GM12878 (cell line): ENCODE results near the gene SRSF10. TPM values are rescaled to one million over a fixed set of nuclear protein-coding genes. Genes with fewer than 3 reads are reported as not detected.

ENCODE experiments used
- ATAC-seq: fragments of 200-7000 bp; cut with Tn5 transposase; 3 replicates; pipeline ENCODE4 v1.9.1; 2020; ENCODE audit warnings: mild to moderate bottlenecking, moderate library complexity
- BruUV-seq: library from RNA; stranded (reverse); fragments of 400-500 nt; replicated peaks from 2 replicates; lab custom pipeline; 2021; lab: Mats Ljungman, UMichigan
- CTCF ChIA-PET: fragments of 300-600 bp; sonication (Branson Sonifier 250); formaldehyde crosslinking; extraction: SDS; loops from one replicate; lab custom pipeline; 2021; ENCODE audit warnings: inconsistent platforms; lab: Yijun Ruan, JAX
- POLR2A ChIA-PET: fragments of 350-600 bp; formaldehyde crosslinking; extraction: SDS; loops from one replicate; lab custom pipeline; 2021; ENCODE audit warnings: inconsistent platforms; lab: Charles Lee
- RAD21 ChIA-PET: fragments of 300-600 bp; sonication (Branson Sonifier 250); formaldehyde crosslinking; loops from one replicate; lab custom pipeline; 2023; ENCODE audit warnings: antibody characterized with exemption; ENCODE audit not compliant: unreplicated experiment; lab: Charles Lee
- SMC1A ChIA-PET: fragments of 300-600 bp; sonication (Branson Sonifier 250); formaldehyde crosslinking; loops from one replicate; lab custom pipeline; 2023; ENCODE audit not compliant: unreplicated experiment, uncharacterized antibody; lab: Charles Lee
- DNase-seq: peaks from one replicate; pipeline ENCODE4 v3.0.0-alpha.2; 2011; ENCODE audit warnings: low read depth, low spot score
- FAIRE-seq: peaks from 3 replicates; lab custom pipeline; 2011; peaks lifted over from hg19 to GRCh38; lab: Jason Lieb, UNC
- H2AFZ ChIP-seq: 2 replicates; pipeline ENCODE4 v1.6.0; 2011; ENCODE audit warnings: low read depth, low read length, control low read depth; ENCODE audit not compliant: control insufficient read depth
- H3K27ac ChIP-seq: 2 replicates; pipeline ENCODE4 v1.5.1; 2011; ENCODE audit warnings: control low read depth; ENCODE audit not compliant: control insufficient read depth, insufficient read depth
- H3K27me3 ChIP-seq, 2 experiments: replicated peaks in 1 of 2; 2 replicates each; pipeline versions ENCODE4 v1.6.0 to v1.6.1; 2011; ENCODE audit warnings: low read length in 1 of 2; ENCODE audit not compliant: control insufficient read depth in 2 of 2, insufficient read depth in 2 of 2
- H3K36me3 ChIP-seq, 2 experiments: 2 replicates each; pipeline ENCODE4 v1.5.1; 2011; ENCODE audit warnings: low read length in 1 of 2; ENCODE audit not compliant: control insufficient read depth in 2 of 2, insufficient read depth in 2 of 2
- H3K4me1 ChIP-seq: 2 replicates; pipeline ENCODE4 v1.6.1; 2011; ENCODE audit warnings: mild to moderate bottlenecking, low read length, moderate library complexity, mixed read lengths; ENCODE audit not compliant: control insufficient read depth, insufficient read depth
- H3K4me2 ChIP-seq: 2 replicates; pipeline ENCODE4 v1.6.0; 2011; ENCODE audit warnings: control low read depth; ENCODE audit not compliant: control insufficient read depth, insufficient read depth
- H3K4me3 ChIP-seq: fragments of 200-600 bp; sonication (generic); 2 replicates; pipeline ENCODE4 v1.5.1; 2016
- H3K79me2 ChIP-seq: 2 replicates; pipeline ENCODE4 v1.6.0; 2011; ENCODE audit warnings: low read length; ENCODE audit not compliant: control insufficient read depth, insufficient read depth
- H3K9ac ChIP-seq: 2 replicates; pipeline ENCODE4 v1.8.0; 2011; ENCODE audit warnings: low read length, control low read depth, mixed read lengths; ENCODE audit not compliant: control insufficient read depth, insufficient read depth
- H3K9me3 ChIP-seq: replicated peaks from 3 replicates; pipeline ENCODE4 v1.5.1; 2011; ENCODE audit warnings: mild to moderate bottlenecking, low read length; ENCODE audit not compliant: control insufficient read depth, insufficient read depth
- H4K20me1 ChIP-seq: 2 replicates; pipeline ENCODE4 v1.6.0; 2011; ENCODE audit not compliant: control insufficient read depth, insufficient read depth
- MAX ChIP-seq: IDR thresholded peaks from 2 replicates; pipeline ENCODE4 v1.6.1; 2012; ENCODE audit warnings: low read depth, low read length, improper control_type of control experiment
- NRF1 ChIP-seq: conservative IDR thresholded peaks from 2 replicates; pipeline ENCODE4 v1.6.1; 2011; ENCODE audit warnings: mild to moderate bottlenecking, low read depth, low read length, improper control_type of control experiment
- RAD21 ChIP-seq: IDR thresholded peaks from 2 replicates; pipeline ENCODE4 v1.6.1; 2011; ENCODE audit warnings: mild to moderate bottlenecking, low read depth, low read length, moderate library complexity; ENCODE audit not compliant: insufficient read depth
- RAD51 ChIP-seq: fragments of 450-650 bp; IDR thresholded peaks from 2 replicates; pipeline ENCODE4 v1.6.1; 2016; ENCODE audit warnings: moderate library complexity, mild to moderate bottlenecking, inconsistent platforms
- RBBP5 ChIP-seq: fragments of 200-600 bp; sonication (generic); conservative IDR thresholded peaks from 2 replicates; pipeline ENCODE4 v1.6.1; 2016
- SREBF1 ChIP-seq: IDR thresholded peaks from 2 replicates; pipeline ENCODE4 v1.6.1; 2012; ENCODE audit warnings: mild to moderate bottlenecking, low read length
- WRNIP1 ChIP-seq: IDR thresholded peaks from 2 replicates; pipeline ENCODE4 v1.6.1; 2011; ENCODE audit warnings: low read depth, low read length, improper control_type of control experiment, borderline replicate concordance
- YY1 ChIP-seq: IDR thresholded peaks from 2 replicates; pipeline ENCODE4 v1.6.1; 2011; ENCODE audit warnings: low read depth, mild to moderate bottlenecking, low read length
- ZNF622 ChIP-seq: fragments of 450-650 bp; IDR thresholded peaks from 2 replicates; pipeline ENCODE4 v1.6.1; 2017; ENCODE audit warnings: mild to moderate bottlenecking, inconsistent platforms
- WGBS: methylation state at CpG from one replicate; pipeline ENCODE4 v1.1.6; 2016; ENCODE audit warnings: low lambda C conversion rate; ENCODE audit not compliant: insufficient replicate concordance, insufficient coverage; ENCODE audit errors: missing lambda C conversion rate; 5-methylcytosine and 5-hydroxymethylcytosine counted together
- in situ Hi-C: fragments of 300-500 bp; cut with MboI; formaldehyde crosslinking; loops from 9 replicates; pipeline ENCODE4 v1.14.3; 2018; ENCODE audit warnings: mixed read lengths
- intact Hi-C: fragments of 100-400 bp; cut with micrococcal nuclease; formaldehyde crosslinking; loops from one replicate; pipeline ENCODE4 v1.14.2; 2022; ENCODE audit not compliant: unreplicated experiment
- polyA plus RNA-seq, 11 experiments: library from polyadenylated mRNA; depleted of rRNA in 4 of 11; unstranded in 6 of 11; stranded (reverse) in 5 of 11; fragments of >200 nt; fragmentation: Nextera tagmentation in 4 of 11; fragmentation: Illumina TruSeq in 1 of 11; extraction: Ambion mirVana in 4 of 11; extraction: Trizol in 1 of 11; gene quantifications; 1 replicate in 1 of 11; 2 replicates in 10 of 11; pipeline versions ENCODE4 v1.2.1 to v1.2.3, GENCODE V29; 2011 to 2016; ENCODE audit warnings: inconsistent platforms in 2 of 11, missing spikeins in 2 of 11, low read depth in 1 of 11
- total RNA-seq, 4 experiments: library from RNA; depleted of rRNA in 3 of 4; stranded (reverse); fragments of >200 nt in 3 of 4; fragmentation: Illumina TruSeq in 1 of 4; extraction: Trizol in 1 of 4; gene quantifications; 2 replicates each; pipeline versions ENCODE4 v1.2.1 to v1.2.3, GENCODE V29; 2013 to 2021
- TF ChIP-seq, protein P1 (sequence below): fragments of 450-650 bp; conservative IDR thresholded peaks from 2 replicates; pipeline ENCODE4 v1.6.1; 2017; ENCODE audit warnings: mild to moderate bottlenecking, moderate library complexity
- TF ChIP-seq, protein P2 (sequence below): fragments of 450-650 bp; IDR thresholded peaks from 2 replicates; pipeline ENCODE4 v1.6.1; 2017; ENCODE audit warnings: antibody characterized with exemption, mild to moderate bottlenecking, moderate library complexity
- TF ChIP-seq, protein P3 (sequence below): fragments of 450-650 bp; IDR thresholded peaks from 2 replicates; pipeline ENCODE4 v1.6.1; 2016; ENCODE audit warnings: mild to moderate bottlenecking

The SRSF10 gene
- total and polyA plus RNA-seq, 10 of the 15 experiments (the other 5 are each of a cell fraction or from before 2014, with no cell fraction given): 157 to 279 (median 222) TPM

GRCh38 chr1:23916209-23917131, 63.7 kb downstream of the SRSF10 start:
- no TSS peak for BruUV-seq
- H3K79me2 ChIP-seq: peaks cover 21% of the 10 kb centered on the region
- ChIA-PET RAD21 (interaction anchor here (0.6 to 3.8 kb wide), 39 partner anchors 9 to 371 kb away, joined by 3 to 175 read pairs (median 4); partner anchors contain the start of genes FUCA1, GALE, HMGCL and PITHD1), SMC1A (interaction anchor here (0.6 to 4.4 kb wide), 32 partner anchors 9 to 279 kb away, joined by 3 to 117 read pairs (median 6); partner anchors contain the start of genes FUCA1, HMGCL, PITHD1 and PNRC2), POLR2A (interaction anchor here (0.5 to 2.5 kb wide), 10 partner anchors 11 to 145 kb away, joined by 3 to 14 read pairs (median 4); partner anchors contain the start of genes HMGCL and PITHD1), CTCF (interaction anchor here (0.5 to 4.2 kb wide), 57 partner anchors 10 to 371 kb away, joined by 3 to 220 read pairs (median 5); partner anchors contain the start of genes FUCA1, HMGCL, PITHD1 and RPL11)
- peak overlapping the region; percentile 46 for H3K9ac ChIP-seq
- DNase-seq (peak; percentile 53), FAIRE-seq (peak; percentile 88), ATAC-seq (peak; percentile 90)
- peak overlapping the region; percentile 73 for H3K4me2 ChIP-seq
- intact Hi-C loops (loop anchor here (1.0 to 2.0 kb wide), 3 partner anchors 48 to 144 kb away; partner anchors contain the start of gene FUCA1), in situ Hi-C loops (loop anchor here (5.0 kb wide), 2 partner anchors 109 to 144 kb away; no protein-coding TSS in a partner anchor)
- H4K20me1 ChIP-seq: no peaks in the 10 kb centered on the region
- 0% methylated on average over 12 of the region's 12 CpGs for WGBS
- peak overlapping the region; percentile 71 for H3K27ac ChIP-seq
- H3K9me3 ChIP-seq: no peaks in the 10 kb centered on the region
- H3K4me3 ChIP-seq: no peak overlapping the region
- no peaks in the 10 kb centered on the region for H3K36me3 ChIP-seq
- H3K4me1 ChIP-seq: peaks cover 31% of the 10 kb centered on the region
- H2AFZ ChIP-seq: peak overlapping the region; percentile 78
- no peaks in the 10 kb centered on the region for H3K27me3 ChIP-seq
- no peak for TF ChIP-seq NRF1
- TF ChIP-seq WRNIP1: 0 out of 2 replicates have a peak, but pooled peaks have one; percentile 44
- TF ChIP-seq RAD21: peak; percentile 96
- no peak for TF ChIP-seq SREBF1
- TF ChIP-seq, protein P1, sequence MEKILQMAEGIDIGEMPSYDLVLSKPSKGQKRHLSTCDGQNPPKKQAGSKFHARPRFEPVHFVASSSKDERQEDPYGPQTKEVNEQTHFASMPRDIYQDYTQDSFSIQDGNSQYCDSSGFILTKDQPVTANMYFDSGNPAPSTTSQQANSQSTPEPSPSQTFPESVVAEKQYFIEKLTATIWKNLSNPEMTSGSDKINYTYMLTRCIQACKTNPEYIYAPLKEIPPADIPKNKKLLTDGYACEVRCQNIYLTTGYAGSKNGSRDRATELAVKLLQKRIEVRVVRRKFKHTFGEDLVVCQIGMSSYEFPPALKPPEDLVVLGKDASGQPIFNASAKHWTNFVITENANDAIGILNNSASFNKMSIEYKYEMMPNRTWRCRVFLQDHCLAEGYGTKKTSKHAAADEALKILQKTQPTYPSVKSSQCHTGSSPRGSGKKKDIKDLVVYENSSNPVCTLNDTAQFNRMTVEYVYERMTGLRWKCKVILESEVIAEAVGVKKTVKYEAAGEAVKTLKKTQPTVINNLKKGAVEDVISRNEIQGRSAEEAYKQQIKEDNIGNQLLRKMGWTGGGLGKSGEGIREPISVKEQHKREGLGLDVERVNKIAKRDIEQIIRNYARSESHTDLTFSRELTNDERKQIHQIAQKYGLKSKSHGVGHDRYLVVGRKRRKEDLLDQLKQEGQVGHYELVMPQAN: peak; percentile 34; the same call in 1 of the 2 replicates
- TF ChIP-seq RAD51: no peak
- TF ChIP-seq RBBP5: no peak
- TF ChIP-seq ZNF622: no peak
- TF ChIP-seq, protein P2, sequence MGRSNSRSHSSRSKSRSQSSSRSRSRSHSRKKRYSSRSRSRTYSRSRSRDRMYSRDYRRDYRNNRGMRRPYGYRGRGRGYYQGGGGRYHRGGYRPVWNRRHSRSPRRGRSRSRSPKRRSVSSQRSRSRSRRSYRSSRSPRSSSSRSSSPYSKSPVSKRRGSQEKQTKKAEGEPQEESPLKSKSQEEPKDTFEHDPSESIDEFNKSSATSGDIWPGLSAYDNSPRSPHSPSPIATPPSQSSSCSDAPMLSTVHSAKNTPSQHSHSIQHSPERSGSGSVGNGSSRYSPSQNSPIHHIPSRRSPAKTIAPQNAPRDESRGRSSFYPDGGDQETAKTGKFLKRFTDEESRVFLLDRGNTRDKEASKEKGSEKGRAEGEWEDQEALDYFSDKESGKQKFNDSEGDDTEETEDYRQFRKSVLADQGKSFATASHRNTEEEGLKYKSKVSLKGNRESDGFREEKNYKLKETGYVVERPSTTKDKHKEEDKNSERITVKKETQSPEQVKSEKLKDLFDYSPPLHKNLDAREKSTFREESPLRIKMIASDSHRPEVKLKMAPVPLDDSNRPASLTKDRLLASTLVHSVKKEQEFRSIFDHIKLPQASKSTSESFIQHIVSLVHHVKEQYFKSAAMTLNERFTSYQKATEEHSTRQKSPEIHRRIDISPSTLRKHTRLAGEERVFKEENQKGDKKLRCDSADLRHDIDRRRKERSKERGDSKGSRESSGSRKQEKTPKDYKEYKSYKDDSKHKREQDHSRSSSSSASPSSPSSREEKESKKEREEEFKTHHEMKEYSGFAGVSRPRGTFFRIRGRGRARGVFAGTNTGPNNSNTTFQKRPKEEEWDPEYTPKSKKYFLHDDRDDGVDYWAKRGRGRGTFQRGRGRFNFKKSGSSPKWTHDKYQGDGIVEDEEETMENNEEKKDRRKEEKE: no peak
- peak; percentile 57; the same call in 1 of the 2 replicates for TF ChIP-seq YY1
- TF ChIP-seq, protein P3, sequence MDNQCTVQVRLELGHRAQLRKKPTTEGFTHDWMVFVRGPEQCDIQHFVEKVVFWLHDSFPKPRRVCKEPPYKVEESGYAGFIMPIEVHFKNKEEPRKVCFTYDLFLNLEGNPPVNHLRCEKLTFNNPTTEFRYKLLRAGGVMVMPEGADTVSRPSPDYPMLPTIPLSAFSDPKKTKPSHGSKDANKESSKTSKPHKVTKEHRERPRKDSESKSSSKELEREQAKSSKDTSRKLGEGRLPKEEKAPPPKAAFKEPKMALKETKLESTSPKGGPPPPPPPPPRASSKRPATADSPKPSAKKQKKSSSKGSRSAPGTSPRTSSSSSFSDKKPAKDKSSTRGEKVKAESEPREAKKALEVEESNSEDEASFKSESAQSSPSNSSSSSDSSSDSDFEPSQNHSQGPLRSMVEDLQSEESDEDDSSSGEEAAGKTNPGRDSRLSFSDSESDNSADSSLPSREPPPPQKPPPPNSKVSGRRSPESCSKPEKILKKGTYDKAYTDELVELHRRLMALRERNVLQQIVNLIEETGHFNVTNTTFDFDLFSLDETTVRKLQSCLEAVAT: no peak; the same call in 1 of the 2 replicates
- no peak for TF ChIP-seq MAX
